Left lobe of liver (tissue), 2 donors: ENCODE results near the gene IL18R1. TPM values are rescaled to one million over a fixed set of nuclear protein-coding genes. Genes with fewer than 3 reads are reported as not detected.

ENCODE experiments used
- ATAC-seq: fragments of 200-7000 bp; cut with Tn5 transposase; one replicate; pipeline ENCODE4 v1.9.1; 2020; ENCODE audit warnings: mild to moderate bottlenecking, moderate library complexity
- DNase-seq: peaks from one replicate; pipeline ENCODE4 v3.0.0-alpha.2; 2020; ENCODE audit warnings: low spot score
- total RNA-seq: library from RNA; stranded (reverse); gene quantifications from one replicate; pipeline ENCODE4 v1.2.1, GENCODE V29; 2021
- donor health status: DM: no; HTN: no; CAD: no; lungs with moderate emphysema.
- donor health status: DM: no; HTN: yes; CAD: no.

IL18R1 gene
- total RNA-seq, 1 donor from 2014 or later, result 7.6 TPM

DNA sequence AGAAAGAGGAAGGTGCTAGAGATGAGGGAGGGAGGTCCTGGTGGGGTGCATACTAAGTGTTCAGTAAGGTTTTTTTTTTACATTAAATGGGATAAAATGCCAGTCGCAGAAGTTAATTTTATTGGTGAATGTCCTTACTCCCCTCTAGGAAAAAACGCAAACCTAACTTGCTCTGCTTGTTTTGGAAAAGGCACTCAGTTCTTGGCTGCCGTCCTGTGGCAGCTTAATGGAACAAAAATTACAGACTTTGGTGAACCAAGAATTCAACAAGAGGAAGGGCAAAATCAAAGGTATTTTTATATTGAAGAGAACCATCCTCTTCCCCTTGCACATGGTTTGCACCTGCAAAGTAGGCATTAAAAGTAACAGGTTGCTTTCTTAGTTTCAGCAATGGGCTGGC, 12.7 kb upstream of the IL18R1 start:
- ATAC-seq (no peak), DNase-seq (no peak)

DNA sequence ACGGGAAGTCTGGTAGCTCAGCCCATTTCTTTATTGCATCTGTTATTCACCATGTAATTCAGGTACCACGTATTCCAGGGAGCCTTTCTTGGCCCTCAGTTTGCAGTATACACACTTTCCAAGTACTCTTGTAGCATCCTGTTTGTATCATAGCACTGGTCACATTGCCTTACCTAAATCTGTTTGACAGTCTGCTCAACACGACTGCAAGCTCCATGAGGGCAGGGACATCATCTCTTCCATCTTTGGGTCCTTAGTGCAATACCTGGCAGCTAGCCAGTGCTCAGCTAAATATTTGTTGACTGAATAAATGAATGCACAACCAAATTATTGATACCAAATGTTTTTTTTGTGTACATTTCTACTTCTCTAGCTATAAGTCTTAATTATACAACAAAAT, 11.2 kb upstream of the IL18R1 start:
- DNase-seq (no peak), ATAC-seq (no peak)

DNA sequence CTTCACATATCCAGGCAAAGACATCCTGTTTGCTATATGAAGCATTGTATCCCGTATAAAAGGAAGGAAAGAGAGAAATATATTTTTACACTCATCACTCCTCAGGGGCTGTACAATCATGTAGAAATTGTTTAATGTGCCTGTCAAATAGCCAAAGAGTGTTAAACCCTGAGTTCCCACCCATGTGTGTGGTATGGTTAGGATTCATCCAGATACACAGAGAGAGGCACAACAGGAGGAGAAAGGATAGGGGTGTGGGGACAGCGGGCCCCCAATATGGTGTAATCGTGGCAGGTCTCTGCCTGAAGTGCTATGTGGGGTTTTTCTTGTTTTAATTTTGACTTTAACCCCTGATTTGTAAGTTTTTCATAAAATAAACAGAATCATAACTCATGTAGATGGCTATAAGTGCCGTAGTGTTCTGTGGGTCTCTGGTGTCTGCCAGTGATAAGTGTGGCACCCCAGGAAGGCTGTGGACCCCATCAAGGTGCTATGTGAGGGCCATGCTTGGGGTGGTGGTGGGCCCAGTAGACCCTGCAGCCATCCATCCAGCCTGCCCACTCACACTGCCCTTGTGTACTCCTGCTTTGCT, 10.2 kb upstream of the IL18R1 start:
- ATAC-seq (no peak), DNase-seq (no peak)

DNA sequence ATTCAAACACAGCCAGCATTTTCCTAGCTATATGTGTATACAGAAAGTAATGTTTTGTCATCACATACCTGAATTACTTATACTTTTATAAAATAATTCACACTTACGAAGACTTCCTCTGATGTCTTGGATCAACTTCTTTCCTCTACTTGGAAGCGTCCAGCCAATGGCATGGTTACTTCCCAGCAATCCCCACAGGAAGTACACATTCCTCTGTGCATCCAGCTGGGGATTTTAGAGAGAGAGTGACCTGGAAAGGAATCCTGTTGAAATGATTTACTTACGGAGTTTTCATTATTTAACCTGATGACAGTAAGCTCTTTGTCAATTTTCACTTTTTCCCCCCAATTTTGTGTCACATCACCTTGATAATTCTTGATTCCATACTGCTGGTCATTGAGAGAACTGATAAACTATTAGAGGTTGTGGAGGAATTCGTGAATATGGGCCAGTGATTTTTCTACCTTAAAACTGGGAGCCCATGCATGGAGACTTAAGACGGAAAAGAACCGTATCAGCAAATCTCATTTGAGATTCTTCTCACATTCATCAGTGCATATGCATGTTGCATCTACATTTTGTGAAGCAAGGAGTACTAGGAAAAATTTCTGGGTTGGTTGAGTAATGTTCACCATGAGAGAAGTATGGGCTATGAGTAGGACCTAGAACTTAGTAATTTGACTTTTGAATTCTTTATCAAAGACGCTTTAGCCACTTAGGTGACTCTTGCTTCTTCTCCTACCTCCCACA, 9.0 kb upstream of the IL18R1 start:
- no peak for ATAC-seq
- DNase-seq, result no peak

DNA sequence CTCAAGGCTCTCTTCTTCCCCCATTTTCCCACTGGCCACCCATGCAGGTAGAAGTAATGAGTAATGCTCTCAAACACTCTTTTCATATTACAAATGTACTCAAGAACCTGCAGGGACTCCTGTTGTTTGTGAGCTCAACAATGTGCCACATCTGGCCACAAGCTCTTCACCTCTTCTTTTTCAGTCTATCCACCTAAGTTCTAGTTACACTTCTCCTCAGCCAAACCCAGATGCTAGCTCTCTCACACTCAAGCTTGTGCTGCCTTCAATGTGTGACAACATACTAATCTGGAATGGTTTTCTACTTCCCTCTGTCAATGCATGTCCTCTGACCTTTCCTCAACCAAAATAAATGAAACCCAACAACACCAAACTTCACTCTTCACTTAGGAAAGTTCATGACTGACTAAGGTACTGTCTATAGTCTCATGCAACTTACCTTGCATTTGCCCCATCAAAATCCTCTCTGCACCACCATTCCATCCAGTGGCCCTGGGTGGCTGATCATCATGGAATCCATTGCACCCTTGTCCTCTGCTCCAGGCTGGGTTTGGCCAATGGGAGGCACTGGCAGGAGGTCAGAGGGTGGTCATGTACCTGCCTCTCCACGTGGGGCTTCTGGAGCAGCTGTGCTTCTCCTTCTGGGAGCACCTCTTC, 5.3 kb upstream of the IL18R1 start:
- DNase-seq (no peak), ATAC-seq (no peak)

DNA sequence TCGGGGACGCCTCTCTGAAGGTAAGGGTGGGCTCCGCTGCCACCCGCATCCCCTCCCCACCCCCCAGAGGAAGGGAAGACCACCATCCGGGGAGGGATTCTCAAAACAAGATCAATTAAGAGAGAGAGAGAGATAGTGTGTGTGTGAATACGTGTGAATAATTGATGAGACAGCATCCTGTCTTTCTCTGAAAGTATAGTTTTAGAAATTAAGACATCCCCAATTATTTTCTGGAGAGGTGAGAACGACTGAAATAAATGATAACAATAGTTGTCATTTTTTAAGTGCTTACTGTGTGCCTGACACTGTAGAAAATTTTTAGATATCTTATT, 751 bp downstream of the IL18R1 start:
- DNase-seq (no peak), ATAC-seq (no peak)

DNA sequence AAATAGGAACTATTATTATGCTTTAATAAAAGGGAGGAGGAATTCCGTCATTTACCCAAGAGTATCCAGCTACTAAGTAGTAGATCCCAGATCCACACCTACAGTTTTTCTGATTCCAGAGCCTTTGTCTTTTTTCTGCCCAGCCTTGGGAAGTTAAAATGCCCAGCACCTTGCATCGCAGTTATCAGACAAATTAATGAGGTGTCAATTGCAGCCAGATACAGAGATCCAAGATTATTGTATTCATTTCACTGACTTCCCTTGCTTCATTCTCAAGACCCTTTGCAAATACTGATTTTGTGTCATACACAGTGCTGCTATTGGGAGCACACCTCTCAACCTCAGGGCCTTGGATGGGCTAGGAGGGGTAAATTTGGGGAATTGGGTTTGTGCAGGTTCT, 1.1 kb downstream of the IL18R1 start:
- ATAC-seq (no peak), DNase-seq (no peak)

DNA sequence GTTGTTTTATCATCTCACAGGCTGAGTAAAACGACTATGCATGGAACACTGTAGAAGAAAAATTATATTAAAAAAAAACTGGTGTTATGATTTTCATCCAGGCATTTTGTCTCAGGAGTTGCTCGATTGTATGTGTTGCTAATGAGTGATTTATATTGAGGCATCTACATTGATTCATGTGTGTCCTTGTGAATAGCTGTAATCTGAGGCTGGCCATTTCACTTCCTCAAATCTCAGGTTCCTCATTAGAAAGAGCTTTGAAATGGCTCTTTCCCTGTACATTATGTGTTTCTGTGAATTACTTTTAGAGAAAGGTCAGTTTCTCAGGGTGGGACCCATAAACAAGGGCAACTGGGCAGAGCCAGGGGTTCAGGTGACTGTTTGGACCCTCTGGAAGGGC, 2.3 kb downstream of the IL18R1 start:
- ATAC-seq, result no peak

DNA sequence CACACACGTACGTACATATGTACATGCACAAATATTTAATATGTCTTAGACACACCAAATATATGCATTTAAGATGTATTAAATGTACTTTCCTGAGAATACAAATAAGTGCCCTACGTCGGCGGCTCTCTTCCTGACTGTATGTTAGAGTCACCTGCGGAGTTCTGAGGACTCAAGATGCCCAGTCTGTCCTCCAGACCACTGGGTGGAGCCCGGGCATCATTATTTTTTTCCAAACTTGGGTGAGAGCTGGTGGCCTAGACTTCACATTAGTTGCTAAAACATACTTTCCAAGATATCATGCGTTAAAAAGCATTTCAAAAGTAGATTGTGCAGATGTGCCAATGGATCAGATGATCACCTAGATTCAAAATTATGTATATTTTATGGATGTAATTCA, 2.9 kb downstream of the IL18R1 start:
- ATAC-seq, result no peak
- no peak for DNase-seq

More for the DNA sequence above, 2.3 kb downstream of the IL18R1 start:
- DNase-seq, result no peak

DNA sequence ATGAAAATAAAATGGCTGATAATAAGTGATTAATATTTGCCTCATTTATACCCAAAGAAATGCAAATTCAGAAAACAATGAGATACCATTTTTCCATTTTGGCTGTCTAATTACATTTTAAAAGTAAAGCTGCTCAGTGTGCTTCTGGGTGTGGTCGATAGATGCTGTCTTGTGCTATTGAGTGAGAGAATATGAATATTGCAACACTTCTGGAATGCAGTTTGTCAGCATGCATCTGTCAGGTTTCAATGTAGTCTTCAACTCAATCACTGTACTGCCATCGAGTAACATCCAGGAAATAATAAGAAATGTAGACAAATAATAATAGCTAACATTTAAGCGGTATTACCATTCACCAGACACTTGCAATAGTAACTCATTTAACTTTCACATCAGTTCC, 3.9 kb downstream of the IL18R1 start:
- no peak for ATAC-seq
- DNase-seq, result no peak

DNA sequence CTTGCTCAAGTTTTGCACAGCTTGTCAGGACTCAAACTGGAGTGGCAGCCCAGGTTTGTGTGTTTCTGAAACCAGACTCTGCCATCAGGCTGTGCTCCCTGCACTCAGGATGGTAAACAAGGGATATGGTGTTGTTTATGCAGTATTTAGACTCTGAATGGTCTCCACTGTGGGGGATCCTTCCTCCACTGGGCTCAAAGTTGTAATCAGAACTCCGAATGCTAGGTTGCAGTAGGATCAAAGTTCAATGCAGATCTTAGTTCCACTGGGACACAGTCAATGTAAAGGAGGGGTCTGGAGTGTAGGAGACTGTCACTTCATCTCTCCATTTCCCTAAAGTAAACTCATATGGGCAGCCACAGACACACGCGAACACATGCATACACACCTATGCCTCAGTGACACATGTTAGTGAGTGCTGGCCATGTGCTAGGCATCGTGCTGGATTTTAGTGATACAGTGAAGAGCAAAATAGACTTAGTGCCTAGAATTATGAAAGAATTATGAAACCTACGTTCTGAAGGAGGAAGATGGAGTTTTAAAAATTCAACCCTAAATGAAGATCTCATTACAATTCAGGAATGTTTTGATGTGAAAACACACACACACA, 6.1 kb downstream of the IL18R1 start:
- DNase-seq, result no peak
- ATAC-seq, result no peak

DNA sequence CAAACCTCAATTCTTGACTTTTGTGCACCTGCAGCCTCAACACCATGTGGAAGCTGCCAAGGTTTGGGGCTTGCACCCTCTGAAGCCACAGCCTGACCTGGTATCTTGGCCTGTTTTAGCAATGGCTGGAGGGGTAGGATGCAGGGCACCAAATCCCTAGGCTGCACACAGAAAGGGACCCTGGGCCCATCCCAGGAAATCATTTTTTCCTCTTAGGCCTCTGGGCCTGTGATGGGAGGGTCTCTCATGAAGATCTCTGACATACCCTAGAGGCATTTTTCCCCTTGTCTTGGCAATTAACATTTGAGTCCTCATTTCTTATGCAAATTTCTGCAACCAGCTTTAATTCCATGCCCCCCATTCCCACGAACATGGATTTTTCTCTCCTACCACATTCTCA, 10.2 kb downstream of the IL18R1 start:
- no peak for ATAC-seq
- no peak for DNase-seq

DNA sequence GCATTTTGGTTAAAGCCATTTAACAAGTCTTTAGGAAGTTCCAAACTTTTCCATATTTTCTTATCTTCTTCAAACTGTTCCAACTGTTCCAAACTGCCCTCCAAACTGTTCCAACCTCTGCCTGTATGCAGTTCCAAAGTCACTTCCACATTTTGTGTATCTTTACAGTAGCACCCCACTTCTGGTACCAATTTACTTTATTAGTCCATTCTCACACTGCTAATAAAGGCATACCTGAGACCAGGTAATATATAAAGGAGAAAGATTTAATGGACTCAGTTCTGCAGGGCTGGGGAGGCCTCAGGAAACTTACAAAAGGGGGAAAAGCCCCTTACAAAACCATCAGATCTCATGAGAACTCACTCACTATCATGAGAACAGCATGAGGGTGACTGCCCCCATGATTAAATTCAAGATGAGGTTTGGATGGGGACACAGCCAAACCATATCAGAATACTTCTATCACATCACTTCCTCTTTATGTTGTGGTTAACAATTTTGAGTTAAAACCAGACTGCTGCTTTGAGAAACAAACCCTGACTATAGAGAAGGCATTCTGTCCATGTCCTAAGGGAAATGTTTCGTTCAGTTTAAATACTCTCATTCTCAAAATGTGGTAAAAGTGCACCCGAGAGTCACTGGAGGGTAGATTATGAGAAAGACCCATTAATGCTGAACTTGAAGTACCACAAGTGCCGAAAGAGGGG, 11.0 kb downstream of the IL18R1 start:
- ATAC-seq, result no peak
- no peak for DNase-seq

DNA sequence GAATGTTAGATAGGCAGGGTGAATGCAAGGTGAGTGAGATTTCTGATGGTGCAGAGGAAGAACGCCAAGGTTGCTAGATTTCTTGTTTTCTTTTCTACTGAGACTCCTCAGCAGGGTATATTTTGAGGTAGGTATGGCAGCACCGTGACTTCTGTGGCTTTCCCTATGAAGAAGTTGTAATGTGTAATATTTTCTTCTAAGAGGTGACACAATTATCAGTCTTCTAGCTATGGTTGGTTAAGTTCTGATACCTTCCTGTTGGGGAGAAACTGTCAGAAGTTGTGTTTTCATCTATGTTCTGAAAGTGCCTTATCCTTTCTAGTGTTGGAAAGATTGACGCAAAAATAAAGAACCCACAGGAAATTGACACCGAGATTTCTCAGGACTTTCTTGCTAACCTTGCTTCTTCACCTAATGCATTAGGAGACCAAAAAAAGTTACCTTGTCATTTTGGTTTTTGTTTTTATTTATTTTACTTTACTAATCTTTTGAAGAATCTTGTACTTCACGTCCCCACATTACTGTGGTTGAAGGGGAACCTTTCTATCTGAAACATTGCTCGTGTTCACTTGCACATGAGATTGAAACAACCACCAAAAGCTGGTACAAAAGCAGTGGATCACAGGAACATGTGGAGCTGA, 11.9 kb downstream of the IL18R1 start:
- no peak for DNase-seq

DNA sequence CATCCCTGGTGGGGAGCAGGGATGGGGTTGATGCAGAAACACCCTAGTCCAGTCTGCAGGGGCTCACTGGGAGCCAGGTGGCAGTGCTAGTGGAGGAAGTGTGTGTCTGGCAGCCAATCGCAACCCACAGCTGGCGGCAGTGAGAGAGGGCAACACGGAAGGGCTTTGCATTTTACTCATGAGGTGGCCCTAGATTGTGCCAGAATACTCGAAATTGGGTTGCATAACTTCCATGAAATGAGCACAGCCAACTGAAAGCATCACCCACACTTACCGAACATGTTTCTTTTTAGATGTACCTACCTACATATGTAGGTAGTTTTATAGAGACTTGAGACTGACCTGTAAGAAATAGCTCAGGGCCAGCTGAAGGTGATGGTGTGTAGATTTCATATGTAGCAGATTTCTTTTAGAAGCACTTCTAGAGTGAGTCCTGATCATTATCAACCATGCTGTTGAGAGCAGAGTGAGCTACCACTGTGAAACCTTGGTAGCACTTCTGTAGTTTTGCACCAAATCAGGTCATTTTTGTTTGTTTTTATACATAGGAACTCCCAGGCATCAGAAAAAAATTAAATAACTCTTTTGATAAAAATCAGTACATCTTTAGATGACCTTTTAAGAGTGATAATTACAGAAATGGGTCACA, 13.0 kb downstream of the IL18R1 start:
- ATAC-seq (no peak), DNase-seq (no peak)

More for the DNA sequence above, 11.9 kb downstream of the IL18R1 start:
- no peak for ATAC-seq

DNA sequence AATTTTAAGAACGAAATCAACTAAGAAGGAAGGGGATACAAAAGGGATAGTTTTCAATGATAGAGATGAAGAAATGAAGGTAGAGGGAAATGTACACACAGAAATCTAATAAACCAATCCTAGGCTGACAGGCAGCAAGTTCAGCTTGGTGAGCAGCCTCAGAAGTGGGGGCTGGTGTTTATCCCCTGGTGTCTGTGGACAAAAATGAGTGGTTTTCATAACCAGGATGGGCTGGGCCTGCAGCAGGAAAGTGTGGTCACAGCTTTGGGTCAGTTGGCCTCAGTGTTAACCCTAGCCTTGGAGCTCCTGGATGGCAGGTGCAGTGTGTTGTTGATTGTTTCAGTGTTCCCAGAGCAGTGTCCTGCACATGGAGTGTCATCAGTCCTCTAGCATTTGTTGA, 14.3 kb downstream of the IL18R1 start:
- no peak for ATAC-seq

DNA sequence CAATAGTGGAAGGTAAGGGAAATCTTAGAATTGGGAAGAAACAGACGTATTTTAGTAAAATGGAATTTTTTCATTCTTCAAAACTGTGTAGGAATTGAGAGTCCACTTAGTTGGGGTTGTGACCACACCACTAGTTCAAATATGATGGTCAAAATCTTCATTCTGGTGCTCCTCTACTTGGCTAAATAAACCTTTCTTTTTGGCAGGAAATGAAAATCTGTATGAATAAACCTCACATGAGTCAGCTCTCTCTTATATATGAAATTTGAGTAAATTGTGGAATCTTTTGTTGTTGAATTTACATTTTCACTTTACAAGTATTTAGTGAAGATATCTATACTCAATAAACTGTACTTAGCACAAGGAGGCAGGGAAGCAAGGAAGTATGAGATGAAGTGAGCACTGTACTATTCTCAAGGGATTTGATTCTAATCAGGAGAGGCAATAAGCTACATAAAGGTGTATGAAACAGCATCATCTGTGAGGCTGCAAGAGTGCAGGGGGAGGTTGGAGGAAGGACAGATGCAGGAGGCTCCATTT, 20.5 kb downstream of the IL18R1 start:
- ATAC-seq (no peak), DNase-seq (no peak)

More for the DNA sequence above, 14.3 kb downstream of the IL18R1 start:
- DNase-seq, result no peak

DNA sequence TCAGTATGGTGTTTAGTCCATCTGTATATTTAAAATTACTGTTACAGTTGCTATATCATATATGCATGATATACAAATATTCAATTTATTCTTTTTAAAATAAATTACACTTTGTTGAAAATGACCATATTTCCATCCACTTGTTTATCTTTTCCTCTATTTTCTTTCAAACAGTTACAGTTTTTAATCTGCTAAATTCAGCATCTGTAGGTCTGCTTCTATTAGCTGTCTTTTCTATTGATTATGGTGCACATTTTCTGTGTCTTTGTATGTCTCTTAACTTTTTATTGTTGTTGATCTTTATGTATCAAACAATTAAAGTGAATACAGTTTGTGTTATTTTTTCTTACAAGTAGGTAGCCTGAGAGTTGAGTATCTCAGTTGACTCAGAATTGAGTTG, 28.1 kb downstream of the IL18R1 start:
- no peak for DNase-seq
- ATAC-seq, result no peak

DNA sequence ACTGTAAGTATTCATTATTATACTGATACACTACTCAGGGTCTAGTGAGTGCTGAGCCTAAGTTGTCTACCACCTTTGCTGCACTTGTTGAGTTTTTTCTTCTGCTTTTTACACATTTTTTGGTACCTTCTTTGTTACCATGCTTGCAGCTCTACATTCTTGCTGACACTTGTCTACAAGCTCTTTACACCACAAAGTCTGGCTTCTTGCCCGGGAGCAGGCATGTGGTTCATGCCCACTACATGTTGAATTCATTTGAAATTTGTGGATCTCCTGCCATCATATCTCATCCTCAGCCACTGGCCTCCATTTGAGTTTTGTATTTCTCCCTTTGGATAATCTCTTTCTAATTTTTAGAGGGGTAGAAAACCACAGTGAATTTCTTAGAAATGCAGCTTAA, 29.9 kb downstream of the IL18R1 start:
- DNase-seq (no peak), ATAC-seq (no peak)

DNA sequence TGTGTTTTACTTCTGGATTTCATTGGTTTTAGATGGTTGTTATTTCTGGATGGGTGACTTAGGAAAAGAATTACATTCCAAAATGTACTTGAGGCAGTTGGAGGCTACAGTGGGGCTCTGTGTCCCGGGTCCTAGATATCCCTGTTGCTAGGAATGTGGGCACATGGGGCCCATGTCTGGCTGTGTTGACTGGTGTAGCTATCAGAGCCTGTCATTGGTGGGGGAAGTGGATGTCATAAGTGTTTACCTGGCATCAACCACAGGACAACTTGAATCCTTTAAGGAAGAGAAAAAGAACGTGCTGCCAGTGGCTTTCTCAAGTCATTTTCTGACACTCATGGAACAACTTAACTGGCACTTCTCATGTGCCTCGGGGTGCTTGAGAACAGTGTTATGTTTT, 30.4 kb downstream of the IL18R1 start:
- ATAC-seq (no peak), DNase-seq (no peak)
